Fibroblast of lung (primary cell): ENCODE data around the gene STAM. TPM values are rescaled to one million over a fixed set of nuclear protein-coding genes. Genes with fewer than 3 reads are reported as not detected.

Experiments
- DNase-seq, 2 donors: peaks; one replicate each; pipeline versions ENCODE4 v3.0.0 to v3.0.0-alpha.2; 2010; ENCODE audit warnings: low read depth in 2 of 2
- H2AFZ ChIP-seq: 2 replicates; pipeline ENCODE4 v1.5.1; 2012; ENCODE audit warnings: low read length, control low read depth, inconsistent platforms
- H3K27ac ChIP-seq: 2 replicates; pipeline ENCODE4 v1.5.1; 2011; ENCODE audit warnings: low read length, control low read depth; ENCODE audit not compliant: insufficient read depth
- H3K27me3 ChIP-seq: 2 replicates; pipeline ENCODE4 v1.5.1; 2011; ENCODE audit warnings: mild to moderate bottlenecking, low read length; ENCODE audit not compliant: control insufficient read depth, insufficient read depth
- H3K36me3 ChIP-seq: 2 replicates; pipeline ENCODE4 v1.5.1; 2011; ENCODE audit warnings: low read length; ENCODE audit not compliant: control insufficient read depth, insufficient read depth
- H3K4me1 ChIP-seq: 2 replicates; pipeline ENCODE4 v1.5.1; 2011; ENCODE audit warnings: low read length; ENCODE audit not compliant: control insufficient read depth, insufficient read depth; ENCODE audit errors: extremely low read depth
- H3K4me2 ChIP-seq: 2 replicates; pipeline ENCODE4 v1.5.1; 2011; ENCODE audit warnings: low read length, control low read depth; ENCODE audit not compliant: insufficient read depth; ENCODE audit errors: extremely low read depth
- H3K4me3 ChIP-seq, 4 experiments: fragments of 200-600 bp in 1 of 4; sonication (generic) in 1 of 4; replicated peaks in 1 of 4; 2 replicates each; pipeline ENCODE4 v1.5.1; 2011 to 2016; ENCODE audit warnings: low read length in 4 of 4, low read depth in 3 of 4, mild to moderate bottlenecking in 3 of 4, control low read depth in 2 of 4, inconsistent platforms in 1 of 4, mixed read lengths in 1 of 4; ENCODE audit not compliant: insufficient read depth in 1 of 4; ENCODE audit errors: control extremely low read depth in 1 of 4
- H3K79me2 ChIP-seq: 2 replicates; pipeline ENCODE4 v1.5.1; 2012; ENCODE audit warnings: mild to moderate bottlenecking, low read length, inconsistent platforms; ENCODE audit not compliant: control insufficient read depth, insufficient read depth
- H3K9ac ChIP-seq: 2 replicates; pipeline ENCODE4 v1.5.1; 2011; ENCODE audit warnings: mild to moderate bottlenecking, low read length, control low read depth; ENCODE audit not compliant: insufficient read depth
- H3K9me3 ChIP-seq: 2 replicates; pipeline ENCODE4 v1.5.1; 2012; ENCODE audit warnings: low read depth, low read length; ENCODE audit not compliant: control insufficient read depth, insufficient read depth
- H4K20me1 ChIP-seq: 2 replicates; pipeline ENCODE4 v1.5.1; 2011; ENCODE audit warnings: low read length; ENCODE audit not compliant: control insufficient read depth, insufficient read depth; ENCODE audit errors: extremely low read depth
- EZH2 ChIP-seq: IDR thresholded peaks from 2 replicates; pipeline ENCODE4 v1.5.1; 2012; ENCODE audit warnings: low read length, control low read depth, mild to moderate bottlenecking; ENCODE audit errors: missing control alignments
- polyA plus RNA-seq, 2 donors: library from polyadenylated mRNA; depleted of rRNA in 1 of 2; stranded (reverse) in 1 of 2; unstranded in 1 of 2; fragments of >200 nt; gene quantifications; 2 replicates each; pipeline ENCODE4 v1.2.1, GENCODE V29; 2011 to 2012; ENCODE audit warnings: missing spikeins in 1 of 2
- total RNA-seq: library from RNA; depleted of rRNA; stranded (reverse); fragments of >200 nt; gene quantifications from 2 replicates; pipeline ENCODE4 v1.2.1, GENCODE V29; 2014
- TF ChIP-seq, protein P1 (sequence below), 2 donors: IDR thresholded peaks in 1 of 2; conservative IDR thresholded peaks in 1 of 2; 1 replicate in 1 of 2; 2 replicates in 1 of 2; pipeline ENCODE4 v1.5.1; 2011 to 2012; ENCODE audit warnings: low read length in 2 of 2, control low read depth in 1 of 2, inconsistent platforms in 1 of 2, low read depth in 1 of 2, mild to moderate bottlenecking in 1 of 2

The STAM gene
- total and polyA plus RNA-seq, 2 donors (not counting 1 experiment from before 2014, with no cell fraction given): 27.9 to 48.7 TPM

DNA sequence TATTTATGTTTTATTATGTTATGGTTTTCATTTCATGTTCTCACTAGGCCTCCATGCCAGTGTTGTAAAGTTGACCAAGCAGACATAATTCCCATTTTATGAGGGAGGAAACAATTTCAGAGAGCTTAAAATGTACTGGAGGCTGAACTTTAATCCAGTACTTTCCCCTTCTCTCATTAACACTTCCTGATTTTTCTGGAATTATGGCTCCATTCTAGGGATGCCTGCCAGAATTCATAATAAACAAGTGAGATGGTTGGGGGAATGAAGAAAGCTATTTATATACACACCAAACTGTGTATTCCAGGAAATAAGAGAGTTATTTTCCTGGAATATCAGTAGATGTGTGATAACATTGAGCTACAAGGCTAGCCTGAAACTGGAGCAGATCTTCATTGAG lies 114.9 kb downstream of the STAM start:
- Histone ChIP-seq H3K36me3 (no peaks in the 10 kb centered on the region), H3K4me2 (no peak overlapping the region), H3K4me1 (no peaks in the 10 kb centered on the region), H2AFZ (no peak overlapping the region), H3K9ac (no peak overlapping the region), H3K27ac (no peak overlapping the region), H4K20me1 (no peaks in the 10 kb centered on the region), H3K4me3 (no peak overlapping the region), H3K27me3 (no peaks in the 10 kb centered on the region), H3K9me3 (no peaks in the 10 kb centered on the region), H3K79me2 (no peaks in the 10 kb centered on the region)
- no peak for DNase-seq
- TF ChIP-seq, protein P1, sequence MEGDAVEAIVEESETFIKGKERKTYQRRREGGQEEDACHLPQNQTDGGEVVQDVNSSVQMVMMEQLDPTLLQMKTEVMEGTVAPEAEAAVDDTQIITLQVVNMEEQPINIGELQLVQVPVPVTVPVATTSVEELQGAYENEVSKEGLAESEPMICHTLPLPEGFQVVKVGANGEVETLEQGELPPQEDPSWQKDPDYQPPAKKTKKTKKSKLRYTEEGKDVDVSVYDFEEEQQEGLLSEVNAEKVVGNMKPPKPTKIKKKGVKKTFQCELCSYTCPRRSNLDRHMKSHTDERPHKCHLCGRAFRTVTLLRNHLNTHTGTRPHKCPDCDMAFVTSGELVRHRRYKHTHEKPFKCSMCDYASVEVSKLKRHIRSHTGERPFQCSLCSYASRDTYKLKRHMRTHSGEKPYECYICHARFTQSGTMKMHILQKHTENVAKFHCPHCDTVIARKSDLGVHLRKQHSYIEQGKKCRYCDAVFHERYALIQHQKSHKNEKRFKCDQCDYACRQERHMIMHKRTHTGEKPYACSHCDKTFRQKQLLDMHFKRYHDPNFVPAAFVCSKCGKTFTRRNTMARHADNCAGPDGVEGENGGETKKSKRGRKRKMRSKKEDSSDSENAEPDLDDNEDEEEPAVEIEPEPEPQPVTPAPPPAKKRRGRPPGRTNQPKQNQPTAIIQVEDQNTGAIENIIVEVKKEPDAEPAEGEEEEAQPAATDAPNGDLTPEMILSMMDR (conservative IDR thresholded peaks at IDR 0.05 in 1 of 2, IDR thresholded peaks at IDR 0.05 in 1 of 2; ENCODE audit: low read depth in 1 of 2, low read length in 2 of 2): no peak
- TF ChIP-seq EZH2: no peak

DNA sequence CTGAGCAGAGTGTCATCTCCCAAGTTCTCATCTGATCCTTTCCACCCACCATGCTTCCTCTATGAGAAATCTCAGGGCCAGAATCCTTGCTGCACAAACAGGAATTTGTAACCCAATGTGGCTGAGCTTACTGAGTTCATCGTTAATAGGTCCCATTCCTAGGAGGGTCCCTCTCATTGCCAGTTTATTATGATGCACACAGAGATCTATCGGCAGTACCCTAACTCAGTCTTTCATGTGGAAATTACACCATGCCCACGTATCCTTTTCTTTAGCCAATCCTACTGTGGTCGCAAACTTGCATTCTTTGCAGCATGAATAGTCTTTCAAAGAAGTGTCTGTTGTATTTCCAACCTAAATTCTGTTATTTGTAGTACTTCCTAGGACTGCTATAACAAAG lies 120.2 kb downstream of the STAM start:
- Histone ChIP-seq H3K36me3 (no peaks in the 10 kb centered on the region), H3K79me2 (no peaks in the 10 kb centered on the region), H3K9me3 (no peaks in the 10 kb centered on the region), H3K27ac (no peak overlapping the region), H4K20me1 (no peaks in the 10 kb centered on the region), H3K4me1 (no peaks in the 10 kb centered on the region), H3K27me3 (no peaks in the 10 kb centered on the region), H3K9ac (no peak overlapping the region), H3K4me2 (no peak overlapping the region), H3K4me3 (no peak overlapping the region), H2AFZ (no peak overlapping the region)
- no peak for DNase-seq
- no peak for TF ChIP-seq EZH2
- TF ChIP-seq, protein P1 (conservative IDR thresholded peaks at IDR 0.05 in 1 of 2, IDR thresholded peaks at IDR 0.05 in 1 of 2; ENCODE audit: low read depth in 1 of 2, low read length in 2 of 2): no peak

DNA sequence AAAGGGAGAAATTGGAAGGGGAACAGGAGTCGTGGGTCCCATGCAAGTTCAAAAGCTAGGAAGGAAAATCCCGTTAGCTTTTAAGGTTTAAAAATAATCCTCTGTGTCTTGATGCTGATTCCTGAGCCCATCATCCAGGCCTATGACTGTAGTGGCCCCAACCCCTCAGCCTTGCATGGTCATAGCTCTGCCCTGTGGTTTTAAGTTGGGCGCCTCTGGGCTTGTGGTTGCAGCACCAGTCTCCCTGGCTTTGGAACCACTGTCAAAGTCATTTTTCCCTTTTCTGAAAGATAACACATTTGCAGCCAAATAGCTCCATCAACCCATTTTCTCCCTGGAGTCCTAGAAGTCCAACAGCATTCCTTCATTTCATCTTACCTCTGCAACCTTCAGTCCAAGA lies 121.7 kb downstream of the STAM start:
- no peaks in the 10 kb centered on the region for H3K79me2 ChIP-seq
- no peaks in the 10 kb centered on the region for H4K20me1 ChIP-seq
- no peak overlapping the region for H3K27ac ChIP-seq
- H3K27me3 ChIP-seq: no peaks in the 10 kb centered on the region
- DNase-seq: no peak
- H3K9me3 ChIP-seq: no peaks in the 10 kb centered on the region
- H2AFZ ChIP-seq: no peak overlapping the region
- no peak for TF ChIP-seq EZH2
- TF ChIP-seq, protein P1 (conservative IDR thresholded peaks at IDR 0.05 in 1 of 2, IDR thresholded peaks at IDR 0.05 in 1 of 2; ENCODE audit: low read depth in 1 of 2, low read length in 2 of 2): no peak
- no peaks in the 10 kb centered on the region for H3K36me3 ChIP-seq
- no peaks in the 10 kb centered on the region for H3K4me1 ChIP-seq
- H3K4me2 ChIP-seq: no peak overlapping the region
- H3K4me3 ChIP-seq: no peak overlapping the region
- H3K9ac ChIP-seq: no peak overlapping the region

Other genes with a start within 250 kb of the STAM start
- gene ST8SIA6, start 189.6 kb upstream of the STAM start, total RNA-seq: under 0.01 and 0.26 TPM in 2 replicates
- 0.03 and 0.05 TPM in 2 replicates for gene ST8SIA6, start 189.6 kb upstream of the STAM start, polyA plus RNA-seq
- 23.1 and 37.7 TPM in 2 replicates for gene HACD1, start 26.8 kb upstream of the STAM start, total RNA-seq
- gene HACD1, start 26.8 kb upstream of the STAM start, polyA plus RNA-seq: 29.6 and 53.4 TPM in 2 replicates
- under 0.01 and 0.17 TPM in 2 replicates for gene TMEM236, start 108.0 kb downstream of the STAM start, total RNA-seq
- 0.02 and 0.03 TPM in 2 replicates for gene TMEM236, start 108.0 kb downstream of the STAM start, polyA plus RNA-seq
- gene MRC1, start 165.2 kb downstream of the STAM start, total RNA-seq: under 0.01 TPM in 1 of 2 replicates, not detected in the other
- 0.01 TPM in 2 replicates for gene MRC1, start 165.2 kb downstream of the STAM start, polyA plus RNA-seq